ENCODE measurements around the gene WNT3. TPM values are rescaled to one million over a fixed set of nuclear protein-coding genes. Genes with fewer than 3 reads are reported as not detected.

WNT3 gene
- total RNA-seq, 1 donor from 2014 or later, result 3.3 TPM

DNA sequence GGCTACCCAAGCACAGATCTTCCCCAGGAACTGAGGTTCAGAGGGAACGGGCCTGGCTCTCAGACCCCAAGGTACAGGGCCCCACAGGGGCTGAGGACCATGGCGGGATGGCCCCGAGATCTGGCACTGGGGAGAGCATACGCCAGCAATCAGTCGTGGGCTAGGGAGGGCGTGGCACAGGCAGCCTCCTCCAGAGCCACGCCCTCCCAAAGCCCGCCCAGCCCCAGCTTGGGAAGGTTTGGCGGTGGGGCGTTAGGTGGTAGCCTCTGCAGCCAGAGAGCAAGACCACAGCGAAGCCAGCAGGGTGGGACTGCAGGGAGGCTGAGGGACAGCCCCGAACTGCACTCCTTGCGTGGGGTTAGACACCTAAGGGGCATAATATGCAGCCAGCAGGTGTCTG is 44.5 kb upstream of the WNT3 start:
- intact Hi-C loops (cut with DNase I), result no loop called here

DNA sequence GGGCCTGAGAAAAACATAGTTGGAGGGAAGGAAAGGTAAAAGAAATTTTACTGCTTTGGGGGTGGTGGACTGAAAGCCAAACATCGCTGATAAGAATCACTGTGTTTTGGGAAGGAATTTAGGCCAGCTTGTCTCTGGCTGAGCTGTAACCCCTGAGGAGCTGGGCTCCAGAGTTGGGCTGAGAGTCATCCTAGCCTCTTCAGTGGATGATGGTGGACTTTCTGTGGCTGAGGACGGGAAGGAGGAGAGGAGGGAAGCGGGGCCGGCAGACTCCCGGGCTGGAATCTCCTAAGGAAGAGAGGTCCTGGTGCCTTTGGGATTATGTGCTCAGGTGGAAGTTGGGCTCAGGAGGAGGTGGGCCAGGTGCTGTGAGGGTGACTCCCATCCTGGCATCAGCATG is 41.5 kb upstream of the WNT3 start:
- ATAC-seq (no peak), DNase-seq (no peak)
- Histone ChIP-seq H3K27ac (no peak overlapping the region), H3K36me3 (no peaks in the 10 kb centered on the region), H3K4me1 (no peaks in the 10 kb centered on the region), H3K4me3 (no peak overlapping the region), H3K9me3 (no peaks in the 10 kb centered on the region), H3K27me3 (peaks cover 3% of the 10 kb centered on the region)
- intact Hi-C loops (cut with DNase I), result no loop called here
- no peak for TF ChIP-seq CTCF (IDR thresholded peaks at IDR 0.05)

More for the DNA sequence above, 44.5 kb upstream of the WNT3 start:
- Histone ChIP-seq H3K9me3 (no peaks in the 10 kb centered on the region), H3K36me3 (no peaks in the 10 kb centered on the region), H3K27ac (no peak overlapping the region), H3K4me1 (no peaks in the 10 kb centered on the region), H3K27me3 (no peaks in the 10 kb centered on the region), H3K4me3 (no peak overlapping the region)
- no peak for TF ChIP-seq CTCF (IDR thresholded peaks at IDR 0.05)
- no peak for ATAC-seq
- DNase-seq, result no peak

DNA sequence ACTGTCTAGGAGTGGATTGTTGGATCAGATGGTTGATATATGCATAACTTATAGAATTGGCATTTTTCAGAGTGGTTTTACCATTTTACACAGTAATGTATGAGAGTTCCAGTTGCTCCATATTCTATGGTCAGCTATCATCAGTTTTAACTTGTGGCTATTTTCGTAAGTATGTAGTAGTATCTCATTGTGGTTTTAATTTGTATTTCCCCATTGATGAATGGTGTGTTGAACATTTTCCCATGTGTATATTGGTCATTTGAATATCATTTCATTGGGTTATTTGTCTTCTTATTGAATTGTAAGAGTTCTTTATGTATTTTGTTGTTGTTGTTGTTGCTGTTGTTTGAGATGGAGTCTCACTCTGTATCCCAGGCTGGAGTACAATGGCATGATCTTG is 39.1 kb upstream of the WNT3 start:
- no peak for DNase-seq
- intact Hi-C loops (cut with DNase I), result no loop called here
- H3K27me3 ChIP-seq, result peaks cover 8% of the 10 kb centered on the region
- no peaks in the 10 kb centered on the region for H3K36me3 ChIP-seq
- no peak overlapping the region for H3K27ac ChIP-seq
- no peaks in the 10 kb centered on the region for H3K4me1 ChIP-seq
- no peaks in the 10 kb centered on the region for H3K9me3 ChIP-seq
- H3K4me3 ChIP-seq, result no peak overlapping the region
- no peak for ATAC-seq
- no peak for TF ChIP-seq CTCF (IDR thresholded peaks at IDR 0.05)

DNA sequence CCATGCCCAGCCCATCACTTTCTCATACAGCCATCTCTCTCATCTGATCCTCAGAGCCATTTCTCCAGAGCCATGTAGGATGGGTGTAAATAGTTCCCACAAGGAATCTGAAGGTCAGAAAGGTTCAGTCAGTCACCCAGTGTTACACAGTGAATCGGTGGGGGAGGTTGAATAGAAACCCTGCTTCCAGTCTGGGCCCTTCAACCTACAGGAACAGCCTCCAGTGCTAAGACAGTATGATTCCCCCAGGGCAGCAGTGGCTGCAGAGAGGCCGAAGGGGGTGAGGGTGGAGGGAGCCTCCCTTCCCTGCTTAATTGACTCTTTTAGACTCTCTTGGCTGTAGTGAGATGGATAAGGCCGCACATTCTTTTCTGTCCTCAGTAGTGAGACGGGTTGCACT is 36.5 kb upstream of the WNT3 start:
- no peaks in the 10 kb centered on the region for H3K9me3 ChIP-seq
- H3K27ac ChIP-seq, result no peak overlapping the region
- H3K27me3 ChIP-seq, result peaks cover 27% of the 10 kb centered on the region
- H3K4me1 ChIP-seq, result peaks cover 6% of the 10 kb centered on the region
- intact Hi-C loops (cut with DNase I), result no loop called here
- no peak for ATAC-seq
- TF ChIP-seq CTCF (IDR thresholded peaks at IDR 0.05), result no peak
- no peaks in the 10 kb centered on the region for H3K36me3 ChIP-seq
- no peak overlapping the region for H3K4me3 ChIP-seq
- DNase-seq, result no peak

GRCh38 chr17:46854515-46854914 is 36.0 kb upstream of the WNT3 start:
- intact Hi-C loops (cut with DNase I), result no loop called here
- DNase-seq (no peak), ATAC-seq (no peak)
- H3K4me3 ChIP-seq, result no peak overlapping the region
- no peak for TF ChIP-seq CTCF (IDR thresholded peaks at IDR 0.05)
- H3K27me3 ChIP-seq, result peaks cover 31% of the 10 kb centered on the region
- no peaks in the 10 kb centered on the region for H3K36me3 ChIP-seq
- peaks cover 6% of the 10 kb centered on the region for H3K4me1 ChIP-seq
- H3K27ac ChIP-seq, result no peak overlapping the region
- no peaks in the 10 kb centered on the region for H3K9me3 ChIP-seq

DNA sequence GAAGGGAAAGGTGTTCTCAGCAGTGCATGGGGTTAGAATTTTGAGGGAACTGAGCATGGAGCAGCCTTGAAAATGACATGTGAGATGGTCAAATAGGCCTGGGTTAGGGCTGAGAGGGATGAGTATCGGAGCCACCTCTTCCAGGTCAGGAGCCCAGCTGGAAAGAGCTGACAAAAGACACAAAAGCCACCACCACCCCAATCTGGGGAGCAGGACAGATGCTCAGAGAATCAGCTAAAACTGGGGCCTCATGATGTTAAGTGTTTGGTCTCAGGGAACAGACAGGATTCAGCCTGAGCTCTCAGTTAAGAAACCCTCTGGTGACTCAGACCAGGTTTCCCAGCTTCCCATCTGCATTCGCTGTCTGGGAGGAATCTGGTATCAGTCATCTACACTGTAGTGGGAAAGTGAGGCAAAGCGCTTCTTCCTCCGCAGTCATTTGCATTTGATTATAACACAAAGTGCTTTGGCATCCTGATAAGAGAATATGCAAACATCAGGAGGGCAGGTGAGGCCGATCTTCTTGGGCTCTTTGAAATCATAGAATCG is 35.5 kb upstream of the WNT3 start:
- no peak for DNase-seq
- Histone ChIP-seq H3K27me3 (peaks cover 35% of the 10 kb centered on the region), H3K4me1 (peaks cover 6% of the 10 kb centered on the region), H3K36me3 (no peaks in the 10 kb centered on the region), H3K27ac (no peak overlapping the region), H3K4me3 (no peak overlapping the region), H3K9me3 (no peaks in the 10 kb centered on the region)
- no peak for ATAC-seq
- TF ChIP-seq CTCF (IDR thresholded peaks at IDR 0.05), result no peak
- intact Hi-C loops (cut with DNase I), result no loop called here
